DOHH2 (cell line): ENCODE results near the gene PGF.

Experiments used
- H3F3A ChIP-seq: fragments of 200-600 bp; sonication (generic), shearing (Covaris generic); 2 replicates; pipeline ENCODE4 v1.6.0; 2016; ENCODE audit warnings: antibody characterized with exemption, mild to moderate bottlenecking; ENCODE audit not compliant: control insufficient read depth, insufficient read depth
- H3K27ac ChIP-seq: fragments of 200-600 bp; sonication (generic); 2 replicates; pipeline ENCODE4 v1.5.1; 2014; ENCODE audit warnings: low read depth, mild to moderate bottlenecking, low read length, moderate library complexity
- H3K27me3 ChIP-seq: fragments of 200-600 bp; sonication (generic); 2 replicates; pipeline ENCODE4 v1.6.1; 2014; ENCODE audit warnings: mild to moderate bottlenecking, low read length, mixed read lengths; ENCODE audit not compliant: control insufficient read depth
- H3K36me3 ChIP-seq: fragments of 200-600 bp; sonication (generic); 2 replicates; pipeline ENCODE4 v1.6.1; 2014; ENCODE audit warnings: mild to moderate bottlenecking, low read length, moderate library complexity, mixed read lengths; ENCODE audit not compliant: control insufficient read depth
- H3K4me1 ChIP-seq: fragments of 200-600 bp; sonication (generic); 2 replicates; pipeline ENCODE4 v1.6.1; 2014; ENCODE audit warnings: mild to moderate bottlenecking, low read length, mixed read lengths; ENCODE audit not compliant: control insufficient read depth
- H3K4me2 ChIP-seq: fragments of 200-600 bp; sonication (generic); 2 replicates; pipeline ENCODE4 v1.6.0; 2014; ENCODE audit warnings: mild to moderate bottlenecking, low read length, moderate library complexity
- H3K4me3 ChIP-seq: fragments of 200-600 bp; sonication (generic); 2 replicates; pipeline ENCODE4 v1.5.1; 2014; ENCODE audit warnings: mild to moderate bottlenecking, low read length, mixed read lengths
- H3K79me2 ChIP-seq: fragments of 200-600 bp; sonication (generic); 2 replicates; pipeline ENCODE4 v1.6.1; 2014; ENCODE audit warnings: mild to moderate bottlenecking, low read length, mixed read lengths; ENCODE audit not compliant: control insufficient read depth
- H3K9me2 ChIP-seq: fragments of 200-600 bp; sonication (generic); replicated peaks from 2 replicates; pipeline ENCODE4 v1.6.1; 2014; ENCODE audit warnings: mild to moderate bottlenecking, low read length, mixed read lengths; ENCODE audit not compliant: control insufficient read depth
- H3K9me3 ChIP-seq: fragments of 200-600 bp; sonication (generic); 2 replicates; pipeline ENCODE4 v1.6.1; 2014; ENCODE audit warnings: antibody characterized with exemption, low read length, mixed read lengths; ENCODE audit not compliant: control insufficient read depth, insufficient read depth
- H4K20me1 ChIP-seq: fragments of 200-600 bp; sonication (generic); 2 replicates; pipeline ENCODE4 v1.6.0; 2014; ENCODE audit warnings: low read depth, mild to moderate bottlenecking, antibody characterized with exemption, low read length, moderate library complexity; ENCODE audit not compliant: control insufficient read depth, insufficient read depth
- EZH2phosphoT487 ChIP-seq: fragments of 200-600 bp; sonication (generic); IDR thresholded peaks from 2 replicates; pipeline ENCODE4 v1.6.1; 2017; ENCODE audit warnings: borderline replicate concordance, mild to moderate bottlenecking, antibody characterized with exemption, low read length, moderate library complexity, mixed read lengths
- TF ChIP-seq, protein P1 (sequence below): fragments of 200-600 bp; sonication (generic); IDR thresholded peaks from one replicate; pipeline ENCODE4 v1.5.1; 2014; ENCODE audit warnings: antibody characterized with exemption, mild to moderate bottlenecking, low read depth, low read length; ENCODE audit not compliant: poor library complexity, severe bottlenecking

PGF gene

DNA sequence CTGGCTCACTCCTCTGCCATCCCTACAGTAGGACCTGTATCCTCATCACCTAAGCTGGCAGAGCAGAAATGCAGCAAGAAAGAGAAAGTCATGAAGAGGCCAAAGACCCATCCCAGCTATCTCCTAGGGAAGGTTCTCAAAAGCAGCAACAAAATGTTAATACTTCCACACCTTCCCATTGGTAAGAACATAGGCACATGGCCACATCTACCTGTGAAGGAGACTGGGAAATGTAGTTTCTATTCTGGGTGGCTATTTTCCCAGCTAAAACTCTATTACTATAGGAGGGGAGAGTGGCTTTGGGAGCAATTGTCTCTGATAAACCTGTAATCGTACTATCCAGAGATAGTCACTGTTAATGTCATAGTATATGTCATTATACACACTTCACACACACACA lies 33.6 kb upstream of the PGF start:
- no peaks in the 10 kb centered on the region for H4K20me1 ChIP-seq
- no peaks in the 10 kb centered on the region for H3F3A ChIP-seq
- no peaks in the 10 kb centered on the region for H3K4me1 ChIP-seq
- no peak overlapping the region for H3K4me3 ChIP-seq
- no peaks in the 10 kb centered on the region for H3K27me3 ChIP-seq
- no peaks in the 10 kb centered on the region for H3K79me2 ChIP-seq
- TF ChIP-seq, protein P1, sequence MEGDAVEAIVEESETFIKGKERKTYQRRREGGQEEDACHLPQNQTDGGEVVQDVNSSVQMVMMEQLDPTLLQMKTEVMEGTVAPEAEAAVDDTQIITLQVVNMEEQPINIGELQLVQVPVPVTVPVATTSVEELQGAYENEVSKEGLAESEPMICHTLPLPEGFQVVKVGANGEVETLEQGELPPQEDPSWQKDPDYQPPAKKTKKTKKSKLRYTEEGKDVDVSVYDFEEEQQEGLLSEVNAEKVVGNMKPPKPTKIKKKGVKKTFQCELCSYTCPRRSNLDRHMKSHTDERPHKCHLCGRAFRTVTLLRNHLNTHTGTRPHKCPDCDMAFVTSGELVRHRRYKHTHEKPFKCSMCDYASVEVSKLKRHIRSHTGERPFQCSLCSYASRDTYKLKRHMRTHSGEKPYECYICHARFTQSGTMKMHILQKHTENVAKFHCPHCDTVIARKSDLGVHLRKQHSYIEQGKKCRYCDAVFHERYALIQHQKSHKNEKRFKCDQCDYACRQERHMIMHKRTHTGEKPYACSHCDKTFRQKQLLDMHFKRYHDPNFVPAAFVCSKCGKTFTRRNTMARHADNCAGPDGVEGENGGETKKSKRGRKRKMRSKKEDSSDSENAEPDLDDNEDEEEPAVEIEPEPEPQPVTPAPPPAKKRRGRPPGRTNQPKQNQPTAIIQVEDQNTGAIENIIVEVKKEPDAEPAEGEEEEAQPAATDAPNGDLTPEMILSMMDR: no peak
- TF ChIP-seq EZH2phosphoT487: no peak
- no peaks in the 10 kb centered on the region for H3K9me3 ChIP-seq
- no peak overlapping the region for H3K4me2 ChIP-seq
- no peaks in the 10 kb centered on the region for H3K9me2 ChIP-seq
- H3K36me3 ChIP-seq: no peaks in the 10 kb centered on the region
- no peak overlapping the region for H3K27ac ChIP-seq

DNA sequence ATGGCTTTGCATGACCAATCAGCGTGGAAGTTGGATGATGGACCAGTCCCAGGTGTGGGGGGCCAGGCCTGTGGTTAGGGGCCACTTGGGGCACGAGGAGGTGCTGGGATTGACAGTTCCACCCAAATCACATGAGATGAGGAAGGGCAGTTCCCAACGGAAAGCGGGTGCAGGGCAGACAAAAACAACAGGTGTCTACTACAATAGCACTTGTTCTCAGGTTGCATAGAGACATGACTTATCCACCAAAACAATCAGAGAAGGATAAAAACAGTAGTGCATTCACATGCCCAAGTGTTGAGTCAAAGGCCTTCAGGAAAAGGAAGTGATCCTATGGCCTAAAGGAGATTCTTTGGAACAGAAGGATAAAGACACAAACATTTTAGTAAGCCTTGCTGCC lies 32.7 kb upstream of the PGF start:
- no peaks in the 10 kb centered on the region for H3K9me2 ChIP-seq
- H3K27ac ChIP-seq: no peak overlapping the region
- H3K27me3 ChIP-seq: no peaks in the 10 kb centered on the region
- H3K9me3 ChIP-seq: no peaks in the 10 kb centered on the region
- H3K36me3 ChIP-seq: no peaks in the 10 kb centered on the region
- H3F3A ChIP-seq: no peaks in the 10 kb centered on the region
- no peaks in the 10 kb centered on the region for H3K4me1 ChIP-seq
- TF ChIP-seq, protein P1: no peak
- TF ChIP-seq EZH2phosphoT487: no peak
- H3K79me2 ChIP-seq: no peaks in the 10 kb centered on the region
- H4K20me1 ChIP-seq: no peaks in the 10 kb centered on the region
- no peak overlapping the region for H3K4me3 ChIP-seq
- no peak overlapping the region for H3K4me2 ChIP-seq

DNA sequence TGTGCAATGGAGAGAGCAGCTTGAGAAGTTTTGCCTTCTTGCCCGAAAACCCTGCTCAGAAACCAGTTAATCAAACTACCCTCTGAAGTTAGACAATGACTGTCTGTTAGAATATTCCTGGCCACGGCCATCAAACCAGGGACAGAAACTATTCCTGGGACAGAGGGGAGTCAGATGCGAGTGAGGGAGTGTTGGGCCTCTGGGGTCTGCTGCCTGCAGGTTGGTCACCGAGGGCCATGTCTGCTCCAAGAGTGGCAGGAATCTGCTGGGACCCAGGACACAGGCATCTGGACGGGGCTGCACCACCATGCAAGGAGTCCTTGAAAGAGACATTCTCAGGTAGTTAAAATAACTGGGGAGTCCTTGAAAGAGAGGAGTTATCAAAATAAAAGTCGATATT lies 30.4 kb upstream of the PGF start:
- Histone ChIP-seq H4K20me1 (no peaks in the 10 kb centered on the region), H3K4me2 (no peak overlapping the region), H3K79me2 (no peaks in the 10 kb centered on the region), H3K4me3 (no peak overlapping the region), H3K9me2 (no peaks in the 10 kb centered on the region), H3K27me3 (no peaks in the 10 kb centered on the region), H3K4me1 (no peaks in the 10 kb centered on the region; the same call in 1 of the 2 replicates), H3K27ac (no peak overlapping the region), H3K9me3 (no peaks in the 10 kb centered on the region), H3F3A (no peaks in the 10 kb centered on the region), H3K36me3 (no peaks in the 10 kb centered on the region)
- TF ChIP-seq, protein P1: no peak

DNA sequence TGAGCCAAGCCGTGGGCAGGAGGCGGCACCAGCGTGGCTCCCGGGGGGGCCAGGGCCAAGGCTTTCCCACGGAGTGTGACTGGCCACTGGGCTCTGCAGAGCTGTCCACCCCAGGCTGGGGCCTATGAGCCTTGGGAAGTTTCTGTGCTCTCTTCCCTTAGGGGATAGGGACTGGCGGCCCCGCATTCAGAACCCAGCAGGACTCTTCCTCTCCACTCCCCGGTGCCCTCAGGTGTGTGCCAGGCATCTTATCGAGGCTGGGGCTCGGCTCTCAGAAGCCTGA lies 29.6 kb upstream of the PGF start:
- H3K27ac ChIP-seq: no peak overlapping the region
- no peaks in the 10 kb centered on the region; the same call in 1 of the 2 replicates for H3K4me1 ChIP-seq
- H3K27me3 ChIP-seq: no peaks in the 10 kb centered on the region
- no peaks in the 10 kb centered on the region for H3K9me3 ChIP-seq
- no peaks in the 10 kb centered on the region for H4K20me1 ChIP-seq
- H3K36me3 ChIP-seq: no peaks in the 10 kb centered on the region
- no peak overlapping the region for H3K4me2 ChIP-seq
- H3K9me2 ChIP-seq: no peaks in the 10 kb centered on the region
- TF ChIP-seq EZH2phosphoT487: no peak
- TF ChIP-seq, protein P1: no peak
- H3K4me3 ChIP-seq: no peak overlapping the region
- no peaks in the 10 kb centered on the region for H3F3A ChIP-seq
- H3K79me2 ChIP-seq: no peaks in the 10 kb centered on the region
